CD8-positive, alpha-beta memory T cell (primary cell): ENCODE measurements around the gene TMED5. TPM values are rescaled to one million over a fixed set of nuclear protein-coding genes. Genes with fewer than 3 reads are reported as not detected.

Experiments
- CTCF ChIA-PET: fragments of 350-600 bp; sonication (Branson Sonifier 250); formaldehyde crosslinking; loops from one replicate; lab custom pipeline; 2021; ENCODE audit warnings: antibody characterized with exemption; lab: Charles Lee
- POLR2A ChIA-PET: fragments of 350-600 bp; sonication (Branson Sonifier 250); formaldehyde crosslinking; loops from one replicate; lab custom pipeline; 2021; ENCODE audit warnings: antibody characterized with exemption; lab: Charles Lee
- DNase-seq, 5 donors: peaks; one replicate each; pipeline versions ENCODE4 v3.0.0 to v3.0.0-alpha.2; 2020 to 2022; ENCODE audit warnings: mixed read lengths in 1 of 5
- H3K27ac ChIP-seq: one replicate; pipeline ENCODE4 v1.7.0; 2013; ENCODE audit warnings: low read depth, mild to moderate bottlenecking, low read length, moderate library complexity
- H3K27me3 ChIP-seq: 2 replicates; pipeline ENCODE4 v1.7.0; 2013; ENCODE audit warnings: low read length, mild to moderate bottlenecking; ENCODE audit not compliant: insufficient read depth, poor library complexity, severe bottlenecking
- H3K36me3 ChIP-seq: 2 replicates; pipeline ENCODE4 v1.7.0; 2013; ENCODE audit warnings: mild to moderate bottlenecking, low read length, moderate library complexity; ENCODE audit not compliant: insufficient read depth
- H3K4me1 ChIP-seq: 2 replicates; pipeline ENCODE4 v1.7.0; 2013; ENCODE audit warnings: mild to moderate bottlenecking, low read length, moderate library complexity; ENCODE audit not compliant: insufficient read depth
- H3K4me3 ChIP-seq: 2 replicates; pipeline ENCODE4 v1.7.0; 2013; ENCODE audit warnings: mild to moderate bottlenecking, low read length
- H3K9me3 ChIP-seq: 2 replicates; pipeline ENCODE4 v1.7.0; 2013; ENCODE audit warnings: mild to moderate bottlenecking, low read length
- H3K27ac Mint-ChIP-seq, 8 donors: one replicate each; pipeline ENCODE4 v1.8.0; 2020 to 2021; ENCODE audit warnings: mixed read lengths in 8 of 8, mild to moderate bottlenecking in 6 of 8, inconsistent platforms in 3 of 8, moderate library complexity in 3 of 8
- H3K27me3 Mint-ChIP-seq, 2 donors: one replicate each; pipeline ENCODE4 v1.8.0; 2020 to 2021; ENCODE audit warnings: mixed read lengths in 2 of 2, mild to moderate bottlenecking in 1 of 2, moderate library complexity in 1 of 2
- H3K36me3 Mint-ChIP-seq, 3 donors: one replicate each; pipeline ENCODE4 v1.8.0; 2020 to 2021; ENCODE audit warnings: mixed read lengths in 3 of 3, inconsistent platforms in 1 of 3, mild to moderate bottlenecking in 1 of 3
- H3K4me1 Mint-ChIP-seq, 3 donors: one replicate each; pipeline ENCODE4 v1.8.0; 2020 to 2021; ENCODE audit warnings: mixed read lengths in 3 of 3, inconsistent platforms in 1 of 3, mild to moderate bottlenecking in 1 of 3
- H3K4me3 Mint-ChIP-seq, 7 donors: one replicate each; pipeline ENCODE4 v1.8.0; 2020 to 2021; ENCODE audit warnings: mixed read lengths in 7 of 7, mild to moderate bottlenecking in 6 of 7, moderate library complexity in 4 of 7, inconsistent platforms in 2 of 7
- H3K9me3 Mint-ChIP-seq, 5 donors: one replicate each; pipeline ENCODE4 v1.8.0; 2020 to 2022; ENCODE audit warnings: mixed read lengths in 5 of 5, mild to moderate bottlenecking in 3 of 5, moderate library complexity in 2 of 5, inconsistent platforms in 1 of 5
- polyA plus RNA-seq: library from polyadenylated mRNA; unstranded; fragments of 300-500 nt; fragmentation: Illumina TruSeq; gene quantifications from one replicate; pipeline ENCODE4 v1.2.3, GENCODE V29; 2021
- total RNA-seq, 2 experiments: library from RNA; stranded (reverse); gene quantifications; one replicate each; pipeline ENCODE4 v1.2.3, GENCODE V29; 2021

The TMED5 gene
- total and polyA plus RNA-seq, 3 experiments from 2014 or later, result 28.9 to 38.9 (median 37.9) TPM

DNA sequence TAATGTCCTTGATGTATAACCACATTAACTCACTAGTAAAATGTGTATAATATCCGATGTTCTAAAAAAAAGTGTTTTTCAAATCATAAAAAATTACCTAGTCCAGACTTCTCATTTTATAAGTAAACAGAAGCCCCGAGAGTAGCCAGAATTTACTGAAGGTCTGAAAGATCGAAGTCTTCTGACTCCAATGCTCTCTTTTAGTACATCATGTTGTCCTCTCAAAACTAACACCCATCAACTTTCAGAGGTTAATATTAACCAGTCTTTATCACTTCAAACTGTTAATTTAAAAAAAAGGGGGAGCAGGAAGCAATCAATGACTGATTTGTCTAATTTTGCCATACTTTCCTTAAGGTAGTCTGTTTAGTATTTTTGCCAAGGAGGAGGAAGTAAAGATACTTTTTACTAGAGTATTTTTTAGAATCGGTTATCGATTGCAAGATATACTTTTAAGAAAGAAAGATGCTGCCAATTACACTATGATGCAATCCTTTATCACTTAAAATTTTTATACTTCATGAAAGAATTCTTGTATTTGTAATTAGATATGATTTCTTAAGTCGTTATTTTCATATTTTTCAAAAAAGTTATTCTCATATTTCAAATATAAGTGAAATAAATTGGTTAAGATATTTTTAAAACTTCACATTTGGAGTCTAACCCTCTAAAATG, 25.8 kb upstream of the TMED5 start:
- H3K4me1 Mint-ChIP-seq, result no peaks in the 10 kb centered on the region
- H3K36me3 ChIP-seq, result peaks cover 5% of the 10 kb centered on the region
- H3K27ac ChIP-seq, result no peak overlapping the region
- H3K9me3 Mint-ChIP-seq, result no peaks in the 10 kb centered on the region
- DNase-seq, result no peak
- H3K4me3 Mint-ChIP-seq, result no peak overlapping the region
- ChIA-PET CTCF (no interaction called here), POLR2A (no interaction called here)
- peaks cover 0 to 1% of the 10 kb centered on the region in 2 donors for H3K27me3 Mint-ChIP-seq
- peaks cover 4 to 13% (median 4%) of the 10 kb centered on the region in 3 donors for H3K36me3 Mint-ChIP-seq
- no peaks in the 10 kb centered on the region for H3K4me1 ChIP-seq
- H3K27ac Mint-ChIP-seq, result no peak overlapping the region
- H3K9me3 ChIP-seq, result no peaks in the 10 kb centered on the region
- no peaks in the 10 kb centered on the region for H3K27me3 ChIP-seq
- H3K4me3 ChIP-seq, result no peak overlapping the region

GRCh38 chr1:93200714-93201113, 20.5 kb upstream of the TMED5 start:
- H3K9me3 Mint-ChIP-seq, result no peaks in the 10 kb centered on the region
- peaks cover 14% of the 10 kb centered on the region in 3 donors for H3K36me3 Mint-ChIP-seq
- H3K4me1 Mint-ChIP-seq, result no peaks in the 10 kb centered on the region
- DNase-seq, result no peak
- POLR2A ChIA-PET, result no interaction called here
- H3K36me3 ChIP-seq, result no peaks in the 10 kb centered on the region
- H3K4me3 ChIP-seq, result no peak overlapping the region
- CTCF ChIA-PET, result no interaction called here
- no peaks in the 10 kb centered on the region for H3K9me3 ChIP-seq
- no peaks in the 10 kb centered on the region for H3K27me3 Mint-ChIP-seq
- peak overlapping the region in 1 of 8 donors; percentile 24 for H3K27ac Mint-ChIP-seq
- no peaks in the 10 kb centered on the region for H3K4me1 ChIP-seq
- H3K4me3 Mint-ChIP-seq, result no peak overlapping the region
- H3K27me3 ChIP-seq, result no peaks in the 10 kb centered on the region
- H3K27ac ChIP-seq, result no peak overlapping the region

DNA sequence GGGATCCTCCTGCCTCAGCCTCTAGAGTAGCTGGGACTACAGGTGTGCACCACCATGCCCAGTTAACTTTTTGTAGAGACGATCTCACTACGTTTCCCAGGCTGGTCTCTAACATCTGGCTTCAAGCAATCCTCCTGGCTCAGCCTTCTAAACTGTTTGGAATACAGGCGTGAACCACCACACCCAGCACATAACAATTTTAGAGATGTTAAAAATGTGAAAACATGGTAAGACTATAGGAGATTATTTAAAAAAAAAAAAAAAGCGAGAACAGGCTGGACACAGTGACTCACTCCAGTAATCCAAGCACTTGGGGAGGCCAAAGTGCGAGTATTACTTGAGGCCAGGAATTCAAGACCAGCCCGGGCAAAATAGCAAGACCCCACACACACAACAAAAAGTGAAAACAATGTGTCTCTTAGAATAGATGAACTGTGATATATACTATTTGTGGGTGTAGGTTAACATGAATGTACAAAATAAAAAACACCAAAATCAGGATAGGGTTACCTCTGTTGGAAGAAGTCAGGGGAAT, 19.9 kb upstream of the TMED5 start:
- H3K9me3 Mint-ChIP-seq, result no peaks in the 10 kb centered on the region
- Histone ChIP-seq H3K4me1 (no peaks in the 10 kb centered on the region), H3K9me3 (no peaks in the 10 kb centered on the region), H3K27ac (no peak overlapping the region), H3K27me3 (no peaks in the 10 kb centered on the region), H3K4me3 (no peak overlapping the region), H3K36me3 (no peaks in the 10 kb centered on the region)
- no peak for DNase-seq
- no peaks in the 10 kb centered on the region for H3K4me1 Mint-ChIP-seq
- no peaks in the 10 kb centered on the region for H3K27me3 Mint-ChIP-seq
- POLR2A ChIA-PET, result no interaction called here
- peaks cover 15% of the 10 kb centered on the region in 3 donors for H3K36me3 Mint-ChIP-seq
- CTCF ChIA-PET, result no interaction called here
- H3K27ac Mint-ChIP-seq, result peak overlapping the region in 1 of 8 donors; percentile 4
- H3K4me3 Mint-ChIP-seq, result no peak overlapping the region

GRCh38 chr1:93199150-93199549, 18.9 kb upstream of the TMED5 start:
- H3K27ac Mint-ChIP-seq, result no peak overlapping the region
- no peak overlapping the region for H3K4me3 Mint-ChIP-seq
- H3K27me3 Mint-ChIP-seq, result no peaks in the 10 kb centered on the region
- H3K4me3 ChIP-seq, result no peak overlapping the region
- DNase-seq, result no peak
- H3K36me3 ChIP-seq, result no peaks in the 10 kb centered on the region
- H3K4me1 Mint-ChIP-seq, result no peaks in the 10 kb centered on the region
- no peaks in the 10 kb centered on the region for H3K4me1 ChIP-seq
- ChIA-PET POLR2A (no interaction called here), CTCF (no interaction called here)
- H3K36me3 Mint-ChIP-seq, result peaks cover 17 to 18% (median 17%) of the 10 kb centered on the region in 3 donors
- no peaks in the 10 kb centered on the region for H3K9me3 ChIP-seq
- H3K27me3 ChIP-seq, result no peaks in the 10 kb centered on the region
- H3K9me3 Mint-ChIP-seq, result no peaks in the 10 kb centered on the region
- H3K27ac ChIP-seq, result no peak overlapping the region

DNA sequence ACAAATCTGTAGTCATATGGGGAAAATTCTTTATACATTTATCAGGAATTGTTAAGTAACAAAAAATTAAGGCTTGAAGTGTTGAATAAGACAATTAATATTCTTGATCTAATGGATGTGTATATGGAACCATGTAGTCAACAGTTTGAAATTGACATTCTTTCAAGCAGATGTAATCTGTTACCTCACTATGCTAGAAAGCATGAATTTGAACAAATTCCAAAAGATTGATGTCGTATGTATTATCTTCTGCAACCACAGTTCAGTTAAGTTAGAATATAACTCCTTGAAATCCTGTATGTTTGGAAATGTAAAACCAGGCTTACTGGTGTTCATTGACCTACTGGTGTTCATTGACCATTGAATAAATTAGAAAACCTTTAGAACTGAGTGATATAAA, 16.4 kb upstream of the TMED5 start:
- H3K9me3 ChIP-seq, result no peaks in the 10 kb centered on the region
- Mint-ChIP-seq H3K9me3 (no peaks in the 10 kb centered on the region), H3K36me3 (peaks cover 19 to 24% (median 20%) of the 10 kb centered on the region in 3 donors), H3K4me1 (no peaks in the 10 kb centered on the region), H3K27me3 (no peaks in the 10 kb centered on the region), H3K27ac (no peak overlapping the region), H3K4me3 (no peak overlapping the region)
- ChIA-PET POLR2A (no interaction called here), CTCF (no interaction called here)
- H3K4me1 ChIP-seq, result no peaks in the 10 kb centered on the region
- no peak overlapping the region for H3K27ac ChIP-seq
- H3K27me3 ChIP-seq, result no peaks in the 10 kb centered on the region
- H3K36me3 ChIP-seq, result no peaks in the 10 kb centered on the region
- no peak for DNase-seq
- H3K4me3 ChIP-seq, result no peak overlapping the region

GRCh38 chr1:93194231-93194990, 14.2 kb upstream of the TMED5 start:
- Mint-ChIP-seq H3K4me1 (peaks cover 3 to 9% (median 7%) of the 10 kb centered on the region in 3 donors), H3K9me3 (no peaks in the 10 kb centered on the region), H3K4me3 (no peak overlapping the region), H3K27ac (no peak overlapping the region), H3K27me3 (no peaks in the 10 kb centered on the region), H3K36me3 (peaks cover 13 to 28% (median 20%) of the 10 kb centered on the region in 3 donors)
- no peak for DNase-seq
- Histone ChIP-seq H3K27me3 (no peaks in the 10 kb centered on the region), H3K4me3 (no peak overlapping the region), H3K27ac (no peak overlapping the region), H3K9me3 (no peaks in the 10 kb centered on the region), H3K4me1 (no peaks in the 10 kb centered on the region), H3K36me3 (no peaks in the 10 kb centered on the region)
- ChIA-PET CTCF (no interaction called here), POLR2A (no interaction called here)

GRCh38 chr1:93190432-93190831, 10.2 kb upstream of the TMED5 start:
- H3K36me3 ChIP-seq, result no peaks in the 10 kb centered on the region
- no peaks in the 10 kb centered on the region for H3K4me1 ChIP-seq
- no peak for DNase-seq
- H3K4me3 ChIP-seq, result no peak overlapping the region
- Mint-ChIP-seq H3K27ac (peak overlapping the region in 1 of 8 donors; percentile 73), H3K4me1 (peaks cover 6 to 18% (median 16%) of the 10 kb centered on the region in 3 donors), H3K9me3 (no peaks in the 10 kb centered on the region), H3K27me3 (no peaks in the 10 kb centered on the region), H3K36me3 (peaks cover 8 to 20% (median 10%) of the 10 kb centered on the region in 3 donors), H3K4me3 (no peak overlapping the region)
- ChIA-PET CTCF (interaction anchor here (1.1 to 1.3 kb wide), 2 partner anchors 12 to 332 kb away, joined by 3 read pairs; no protein-coding TSS in a partner anchor), POLR2A (no interaction called here)
- H3K27me3 ChIP-seq, result no peaks in the 10 kb centered on the region
- H3K27ac ChIP-seq, result no peak overlapping the region
- H3K9me3 ChIP-seq, result no peaks in the 10 kb centered on the region

DNA sequence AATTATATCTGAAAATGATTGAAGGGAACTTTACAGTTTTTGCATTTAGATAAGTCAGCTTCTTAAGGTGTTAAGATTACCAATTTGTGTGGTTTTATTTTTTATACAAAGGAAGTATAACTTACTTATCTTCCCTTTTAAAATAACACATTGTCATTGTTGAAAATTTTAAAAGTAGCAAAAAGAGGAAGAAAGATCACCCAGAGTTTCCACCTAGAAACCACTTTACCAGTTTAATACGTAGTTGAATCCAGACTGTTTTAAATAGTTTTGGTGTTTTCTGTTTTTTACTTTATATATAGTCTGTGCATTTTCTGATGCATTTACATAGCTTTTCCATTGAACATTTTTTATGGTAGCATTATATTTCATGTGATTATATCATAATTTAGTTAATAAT, 6.5 kb upstream of the TMED5 start:
- H3K4me1 ChIP-seq, result peaks cover 7% of the 10 kb centered on the region
- ChIA-PET CTCF (no interaction called here), POLR2A (no interaction called here)
- no peaks in the 10 kb centered on the region for H3K27me3 ChIP-seq
- Mint-ChIP-seq H3K27ac (no peak overlapping the region), H3K4me1 (peaks cover 21 to 44% (median 42%) of the 10 kb centered on the region in 3 donors), H3K27me3 (no peaks in the 10 kb centered on the region), H3K9me3 (no peaks in the 10 kb centered on the region), H3K4me3 (no peak overlapping the region), H3K36me3 (peaks cover 4 to 11% (median 5%) of the 10 kb centered on the region in 3 donors)
- no peaks in the 10 kb centered on the region for H3K9me3 ChIP-seq
- no peak overlapping the region for H3K4me3 ChIP-seq
- H3K36me3 ChIP-seq, result no peaks in the 10 kb centered on the region
- H3K27ac ChIP-seq, result no peak overlapping the region
- no peak for DNase-seq
